Measurements from ENCODE around the gene RADX.

- TF ChIP-seq CTCF (IDR thresholded peaks at IDR 0.05) (no peak), ZFX (IDR thresholded peaks at IDR 0.05; ENCODE audit: borderline replicate concordance) (no peak)
Measured at GRCh38 chrX:106716463-106716862, 104.7 kb downstream of the RADX start.

All from 22Rv1 (cell line).